T-helper 2 cell treated with Interferon-gamma antibody and Interleukin-4, amounts not matched to agents 5 μg/mL and 100 μg/mL, for 36 hours (primary cell): ENCODE measurements around the gene BATF2.

Experiments
- DNase-seq: peaks from one replicate; pipeline ENCODE4 v3.0.0; 2021; ENCODE audit warnings: low spot score
- H3K27ac Mint-ChIP-seq: one replicate; pipeline ENCODE4 v1.8.0; 2021; ENCODE audit warnings: mild to moderate bottlenecking, mixed read lengths
- H3K27me3 Mint-ChIP-seq: one replicate; pipeline ENCODE4 v1.8.0; 2021; ENCODE audit warnings: low read depth, mixed read lengths
- H3K36me3 Mint-ChIP-seq: one replicate; pipeline ENCODE4 v1.8.0; 2021; ENCODE audit warnings: low read depth, mixed read lengths
- H3K4me1 Mint-ChIP-seq: one replicate; pipeline ENCODE4 v1.8.0; 2021; ENCODE audit warnings: low read depth, mixed read lengths
- H3K4me3 Mint-ChIP-seq: one replicate; pipeline ENCODE4 v1.8.0; 2022; ENCODE audit warnings: mild to moderate bottlenecking, moderate library complexity, mixed read lengths
- H3K9me3 Mint-ChIP-seq: one replicate; pipeline ENCODE4 v1.8.0; 2021; ENCODE audit warnings: mixed read lengths

Gene BATF2

GRCh38 chr11:64996710-64997380 is at the start of gene BATF2:
TSS of gene BATF2 (minus strand) at chr11:64996971. CDS start at chr11:64996914, 57 bp downstream.
- Mint-ChIP-seq H3K27me3 (no peaks in the 10 kb centered on the region), H3K4me3 (no peak within 1 kb of the TSS), H3K4me1 (peaks cover 20% of the 10 kb centered on the region), H3K27ac (peak within 1 kb of the TSS; percentile 31), H3K9me3 (no peaks in the 10 kb centered on the region), H3K36me3 (no peaks in the 10 kb centered on the region)
- no peak for DNase-seq

- Mint-ChIP-seq H3K27me3 (no peaks in the 10 kb centered on the region), H3K4me3 (no peak overlapping the region), H3K36me3 (peaks cover 18% of the 10 kb centered on the region), H3K9me3 (no peaks in the 10 kb centered on the region), H3K27ac (no peak overlapping the region), H3K4me1 (peaks cover 20% of the 10 kb centered on the region)
- no peak for DNase-seq
Measured at GRCh38 chr11:65045728-65046127, 49.0 kb upstream of the BATF2 start.

GRCh38 chr11:65045061-65045460 is 48.3 kb upstream of the BATF2 start:
- Mint-ChIP-seq H3K4me3 (no peak overlapping the region), H3K27me3 (no peaks in the 10 kb centered on the region), H3K36me3 (peaks cover 18% of the 10 kb centered on the region), H3K9me3 (no peaks in the 10 kb centered on the region), H3K4me1 (peaks cover 23% of the 10 kb centered on the region), H3K27ac (no peak overlapping the region)
- no peak for DNase-seq

- no peaks in the 10 kb centered on the region for H3K9me3 Mint-ChIP-seq
- peak overlapping the region; percentile 13 for H3K27ac Mint-ChIP-seq
- no peak overlapping the region for H3K4me3 Mint-ChIP-seq
- H3K4me1 Mint-ChIP-seq: peaks cover 23% of the 10 kb centered on the region
- DNase-seq: no peak
- peaks cover 18% of the 10 kb centered on the region for H3K36me3 Mint-ChIP-seq
- no peaks in the 10 kb centered on the region for H3K27me3 Mint-ChIP-seq
Measured at GRCh38 chr11:65043881-65044501, 47.2 kb upstream of the BATF2 start.

DNA sequence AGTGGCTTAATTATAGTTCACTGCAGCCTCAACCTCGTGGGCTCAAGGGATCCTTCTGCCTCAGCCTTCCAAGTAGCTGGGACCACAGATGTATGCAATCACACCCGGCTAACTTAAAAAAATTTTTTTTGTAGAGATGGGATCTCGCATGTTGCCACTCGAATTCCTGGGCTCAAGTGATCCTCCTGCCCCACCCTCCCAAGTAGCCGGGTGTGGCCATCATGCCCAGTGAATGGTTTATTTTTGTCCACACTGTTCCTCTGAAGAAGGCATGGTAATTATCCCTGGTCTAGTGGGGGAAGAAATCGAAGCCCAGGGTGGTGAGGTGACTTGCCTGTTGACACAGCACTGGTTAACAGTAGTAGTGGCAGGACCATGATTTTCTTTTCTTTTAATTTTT is 46.1 kb upstream of the BATF2 start:
- H3K27me3 Mint-ChIP-seq: no peaks in the 10 kb centered on the region
- no peaks in the 10 kb centered on the region for H3K9me3 Mint-ChIP-seq
- H3K4me3 Mint-ChIP-seq: peak overlapping the region; percentile 93
- DNase-seq: no peak
- H3K4me1 Mint-ChIP-seq: peaks cover 23% of the 10 kb centered on the region
- no peak overlapping the region for H3K27ac Mint-ChIP-seq
- H3K36me3 Mint-ChIP-seq: peaks cover 22% of the 10 kb centered on the region

- Mint-ChIP-seq H3K9me3 (no peaks in the 10 kb centered on the region), H3K27me3 (no peaks in the 10 kb centered on the region), H3K4me1 (peaks cover 12% of the 10 kb centered on the region), H3K36me3 (peaks cover 22% of the 10 kb centered on the region), H3K27ac (peak within 1 kb of the TSS; percentile 95), H3K4me3 (peak within 1 kb of the TSS; percentile 93)
- peak; percentile 95 for DNase-seq
Measured at GRCh38 chr11:65040847-65041622, 44.3 kb upstream of the BATF2 start, which contains the start of gene SAC3D1. TSS of gene SAC3D1 (plus strand) at chr11:65041210. CDS start at chr11:65041293, 83 bp downstream.

GRCh38 chr11:65040520-65040846 is 43.7 kb upstream of the BATF2 start:
- Mint-ChIP-seq H3K9me3 (no peaks in the 10 kb centered on the region), H3K27me3 (no peaks in the 10 kb centered on the region), H3K4me1 (peaks cover 12% of the 10 kb centered on the region), H3K27ac (peak overlapping the region; percentile 95), H3K36me3 (peaks cover 22% of the 10 kb centered on the region), H3K4me3 (peak overlapping the region; percentile 87)
- no peak for DNase-seq

DNA sequence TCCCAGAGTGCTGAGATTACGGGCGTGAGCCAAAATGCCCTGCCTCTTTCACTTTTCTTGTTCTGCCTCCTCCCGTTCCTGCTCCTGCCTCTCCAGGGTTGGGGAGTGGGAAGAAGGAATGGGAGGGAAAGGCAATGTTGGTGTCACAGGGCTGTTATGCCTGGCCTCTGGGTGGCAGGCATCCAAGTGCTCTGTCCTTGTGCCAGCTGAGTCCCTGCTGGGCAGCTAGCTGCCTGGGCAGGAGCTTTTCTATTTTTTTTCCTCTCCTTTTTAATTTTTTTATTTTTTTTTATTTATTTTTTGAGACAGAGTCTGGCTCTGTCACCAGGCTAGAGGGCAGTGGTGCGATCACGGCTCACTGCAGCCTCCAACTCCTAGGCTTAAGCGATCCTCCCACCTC is 40.2 kb upstream of the BATF2 start:
- H3K27ac Mint-ChIP-seq: no peak overlapping the region
- H3K4me1 Mint-ChIP-seq: peaks cover 5% of the 10 kb centered on the region
- no peak for DNase-seq
- no peaks in the 10 kb centered on the region for H3K27me3 Mint-ChIP-seq
- H3K9me3 Mint-ChIP-seq: no peaks in the 10 kb centered on the region
- no peak overlapping the region for H3K4me3 Mint-ChIP-seq
- H3K36me3 Mint-ChIP-seq: peaks cover 10% of the 10 kb centered on the region

- peaks cover 2% of the 10 kb centered on the region for H3K4me1 Mint-ChIP-seq
- H3K9me3 Mint-ChIP-seq: no peaks in the 10 kb centered on the region
- no peak overlapping the region for H3K27ac Mint-ChIP-seq
- peaks cover 11% of the 10 kb centered on the region for H3K36me3 Mint-ChIP-seq
- no peak overlapping the region for H3K4me3 Mint-ChIP-seq
- DNase-seq: no peak
- no peaks in the 10 kb centered on the region for H3K27me3 Mint-ChIP-seq
Measured at GRCh38 chr11:65035579-65035978, 38.8 kb upstream of the BATF2 start.

- Mint-ChIP-seq H3K27ac (no peak overlapping the region), H3K27me3 (no peaks in the 10 kb centered on the region), H3K4me3 (no peak overlapping the region), H3K36me3 (peaks cover 11% of the 10 kb centered on the region), H3K4me1 (no peaks in the 10 kb centered on the region), H3K9me3 (no peaks in the 10 kb centered on the region)
- no peak for DNase-seq
Measured at GRCh38 chr11:65034423-65034822, 37.7 kb upstream of the BATF2 start.

DNA sequence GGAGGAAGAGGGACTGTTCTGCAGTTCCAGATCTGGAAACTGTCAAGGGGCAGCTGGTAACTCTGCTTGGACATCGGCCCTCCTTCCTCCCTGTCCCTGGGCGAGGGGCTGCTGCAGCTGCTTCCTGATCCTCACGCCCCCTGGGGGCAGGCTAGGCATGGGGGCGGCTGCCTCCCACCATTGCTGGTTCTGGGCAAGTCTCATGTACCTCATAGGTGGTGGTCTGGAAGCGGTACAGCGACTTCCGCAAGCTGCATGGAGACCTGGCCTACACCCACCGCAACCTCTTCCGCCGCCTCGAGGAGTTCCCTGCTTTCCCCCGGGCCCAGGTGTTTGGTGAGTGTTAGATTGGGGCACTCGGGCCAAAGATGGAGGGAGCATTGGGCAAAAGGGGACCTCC is 35.4 kb upstream of the BATF2 start:
- Mint-ChIP-seq H3K4me1 (peaks cover 11% of the 10 kb centered on the region), H3K27me3 (no peaks in the 10 kb centered on the region), H3K27ac (no peak overlapping the region), H3K9me3 (no peaks in the 10 kb centered on the region), H3K4me3 (no peak overlapping the region), H3K36me3 (peaks cover 12% of the 10 kb centered on the region)
- no peak for DNase-seq

DNA sequence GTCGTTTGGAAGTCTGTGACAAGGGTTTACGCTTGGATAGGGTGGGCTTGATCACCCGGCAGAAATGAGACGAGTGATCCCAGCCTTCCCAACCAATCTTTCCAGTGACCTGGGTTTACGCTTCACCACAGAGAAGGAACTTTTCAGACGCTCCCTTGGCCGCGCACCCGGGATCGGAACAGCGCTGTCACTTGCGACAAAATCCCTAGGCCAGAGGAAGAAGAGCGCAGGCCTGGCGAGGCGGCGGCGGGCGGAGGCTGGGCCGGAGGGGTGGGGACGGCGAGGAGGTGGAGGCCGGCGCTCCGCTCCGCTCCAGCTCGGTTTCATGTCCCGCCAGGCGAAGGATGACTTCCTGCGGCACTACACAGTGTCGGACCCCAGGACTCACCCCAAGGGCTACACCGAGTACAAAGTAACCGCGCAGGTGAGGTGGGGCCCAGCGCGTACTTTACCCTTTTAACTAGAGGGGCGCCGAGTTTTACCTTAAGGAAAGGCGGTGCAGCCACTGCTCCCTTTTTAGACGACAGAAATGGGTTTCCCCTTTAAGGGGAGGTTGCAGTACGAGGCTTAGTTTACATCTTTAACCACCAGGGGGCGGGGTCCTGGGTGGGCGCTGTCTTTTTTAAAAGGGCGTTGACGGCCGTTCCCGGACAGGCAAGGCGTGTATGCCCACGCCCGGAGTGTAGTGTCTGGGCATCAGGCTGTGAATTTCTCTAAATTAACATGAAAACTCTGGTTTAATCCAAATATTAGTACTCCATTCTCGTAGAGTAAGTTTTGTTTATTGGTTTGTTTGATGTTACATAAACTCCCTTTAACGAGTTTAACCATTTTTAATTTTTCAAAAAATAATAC is 30.7 kb upstream of the BATF2 start, which contains the start of gene SNX15:
Gene SNX15 (plus strand): TSS at position 227 of the 855 bp plus-strand sequence. CDS start 99 bp downstream, at position 326.
- Mint-ChIP-seq H3K4me3 (peak within 1 kb of the TSS; percentile 81), H3K27me3 (no peaks in the 10 kb centered on the region), H3K36me3 (peaks cover 9% of the 10 kb centered on the region), H3K4me1 (peaks cover 20% of the 10 kb centered on the region), H3K9me3 (no peaks in the 10 kb centered on the region), H3K27ac (peak within 1 kb of the TSS; percentile 79)
- DNase-seq: peak; percentile 92

GRCh38 chr11:65026810-65027209 is 30.0 kb upstream of the BATF2 start:
- Mint-ChIP-seq H3K36me3 (peaks cover 12% of the 10 kb centered on the region), H3K4me1 (peaks cover 20% of the 10 kb centered on the region), H3K27ac (peak overlapping the region; percentile 79), H3K27me3 (no peaks in the 10 kb centered on the region), H3K4me3 (peak overlapping the region; percentile 81), H3K9me3 (no peaks in the 10 kb centered on the region)
- DNase-seq: no peak
